Epidermal melanocyte (primary cell): Measurements from ENCODE around the gene AP2A1.

Experiments
- DNase-seq: peaks from one replicate; pipeline ENCODE4 v3.0.0; 2011; ENCODE audit warnings: low spot score; ENCODE audit not compliant: insufficient read length

AP2A1 gene

GRCh38 chr19:49766007-49766929 lies 533 bp upstream of the AP2A1 start:
- peak; percentile 98 for DNase-seq

GRCh38 chr19:49767381-49767780 lies 580 bp downstream of the AP2A1 start:
- no peak for DNase-seq

GRCh38 chr19:49767967-49768581 lies 1.3 kb downstream of the AP2A1 start:
- DNase-seq, result no peak

- no peak for DNase-seq
These were observed 3.7 kb downstream of the AP2A1 start for GRCh38 chr19:49770529-49770928.

- no peak for DNase-seq
These were observed 4.9 kb downstream of the AP2A1 start for GRCh38 chr19:49771674-49772139.

GRCh38 chr19:49772850-49773432 lies 6.1 kb downstream of the AP2A1 start:
- DNase-seq, result no peak

- no peak for DNase-seq
These were observed 7.0 kb downstream of the AP2A1 start for GRCh38 chr19:49773663-49774350.

- DNase-seq, result no peak
These were observed 8.2 kb downstream of the AP2A1 start for GRCh38 chr19:49774969-49775368.

- no peak for DNase-seq
These were observed 9.1 kb downstream of the AP2A1 start for GRCh38 chr19:49775742-49776370.

- DNase-seq, result no peak
These were observed 9.6 kb downstream of the AP2A1 start for GRCh38 chr19:49776371-49776764.

- no peak for DNase-seq
These were observed 13.1 kb downstream of the AP2A1 start for GRCh38 chr19:49779731-49780555.

GRCh38 chr19:49780861-49781260 lies 14.1 kb downstream of the AP2A1 start:
- DNase-seq, result no peak

- DNase-seq, result no peak
These were observed 14.6 kb downstream of the AP2A1 start for GRCh38 chr19:49781394-49781793.

- DNase-seq, result no peak
These were observed 15.7 kb downstream of the AP2A1 start for GRCh38 chr19:49782515-49782914.

- DNase-seq, result no peak
These were observed 19.6 kb downstream of the AP2A1 start for GRCh38 chr19:49786376-49786820.

GRCh38 chr19:49787746-49788145 lies 20.9 kb downstream of the AP2A1 start:
- DNase-seq, result no peak

- DNase-seq, result no peak
These were observed 22.1 kb downstream of the AP2A1 start for GRCh38 chr19:49788857-49789256.

- no peak for DNase-seq
These were observed 24.1 kb downstream of the AP2A1 start for GRCh38 chr19:49790866-49791265.

GRCh38 chr19:49791776-49792445 lies 25.1 kb downstream of the AP2A1 start:
- DNase-seq, result no peak
